BE2C (cell line): ENCODE measurements around the gene TRPM5.

Experiments
- DNase-seq: peaks from one replicate; pipeline ENCODE4 v3.0.0-alpha.2; 2020
- H3K27me3 ChIP-seq: fragments of 250-450 bp; sonication (Bioruptor Pico); 2 replicates; pipeline ENCODE4 v1.5.1; 2020; ENCODE audit warnings: mild to moderate bottlenecking
- H3K36me3 ChIP-seq: fragments of 250-450 bp; sonication (Bioruptor Pico); 2 replicates; pipeline ENCODE4 v1.5.1; 2020; ENCODE audit warnings: mild to moderate bottlenecking
- H3K4me1 ChIP-seq: fragments of 250-450 bp; sonication (Bioruptor Pico); 2 replicates; pipeline ENCODE4 v1.5.1; 2020
- H3K4me3 ChIP-seq: 2 replicates; pipeline ENCODE4 v1.5.1; 2011; ENCODE audit warnings: low read depth, low read length
- H3K9me3 ChIP-seq: fragments of 250-450 bp; sonication (Bioruptor Pico); 2 replicates; pipeline ENCODE4 v1.5.1; 2020
- TF ChIP-seq, protein P1 (sequence below): IDR thresholded peaks from 2 replicates; pipeline ENCODE4 v1.5.1; 2012; ENCODE audit warnings: mild to moderate bottlenecking, low read depth, low read length

The TRPM5 gene

GRCh38 chr11:2466069-2466801, 21.9 kb upstream of the TRPM5 start:
- no peak overlapping the region for H3K4me3 ChIP-seq
- no peaks in the 10 kb centered on the region for H3K27me3 ChIP-seq
- H3K36me3 ChIP-seq: no peaks in the 10 kb centered on the region
- no peaks in the 10 kb centered on the region for H3K4me1 ChIP-seq
- no peaks in the 10 kb centered on the region for H3K9me3 ChIP-seq
- TF ChIP-seq, protein P1, sequence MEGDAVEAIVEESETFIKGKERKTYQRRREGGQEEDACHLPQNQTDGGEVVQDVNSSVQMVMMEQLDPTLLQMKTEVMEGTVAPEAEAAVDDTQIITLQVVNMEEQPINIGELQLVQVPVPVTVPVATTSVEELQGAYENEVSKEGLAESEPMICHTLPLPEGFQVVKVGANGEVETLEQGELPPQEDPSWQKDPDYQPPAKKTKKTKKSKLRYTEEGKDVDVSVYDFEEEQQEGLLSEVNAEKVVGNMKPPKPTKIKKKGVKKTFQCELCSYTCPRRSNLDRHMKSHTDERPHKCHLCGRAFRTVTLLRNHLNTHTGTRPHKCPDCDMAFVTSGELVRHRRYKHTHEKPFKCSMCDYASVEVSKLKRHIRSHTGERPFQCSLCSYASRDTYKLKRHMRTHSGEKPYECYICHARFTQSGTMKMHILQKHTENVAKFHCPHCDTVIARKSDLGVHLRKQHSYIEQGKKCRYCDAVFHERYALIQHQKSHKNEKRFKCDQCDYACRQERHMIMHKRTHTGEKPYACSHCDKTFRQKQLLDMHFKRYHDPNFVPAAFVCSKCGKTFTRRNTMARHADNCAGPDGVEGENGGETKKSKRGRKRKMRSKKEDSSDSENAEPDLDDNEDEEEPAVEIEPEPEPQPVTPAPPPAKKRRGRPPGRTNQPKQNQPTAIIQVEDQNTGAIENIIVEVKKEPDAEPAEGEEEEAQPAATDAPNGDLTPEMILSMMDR: no peak
- no peak for DNase-seq

DNA sequence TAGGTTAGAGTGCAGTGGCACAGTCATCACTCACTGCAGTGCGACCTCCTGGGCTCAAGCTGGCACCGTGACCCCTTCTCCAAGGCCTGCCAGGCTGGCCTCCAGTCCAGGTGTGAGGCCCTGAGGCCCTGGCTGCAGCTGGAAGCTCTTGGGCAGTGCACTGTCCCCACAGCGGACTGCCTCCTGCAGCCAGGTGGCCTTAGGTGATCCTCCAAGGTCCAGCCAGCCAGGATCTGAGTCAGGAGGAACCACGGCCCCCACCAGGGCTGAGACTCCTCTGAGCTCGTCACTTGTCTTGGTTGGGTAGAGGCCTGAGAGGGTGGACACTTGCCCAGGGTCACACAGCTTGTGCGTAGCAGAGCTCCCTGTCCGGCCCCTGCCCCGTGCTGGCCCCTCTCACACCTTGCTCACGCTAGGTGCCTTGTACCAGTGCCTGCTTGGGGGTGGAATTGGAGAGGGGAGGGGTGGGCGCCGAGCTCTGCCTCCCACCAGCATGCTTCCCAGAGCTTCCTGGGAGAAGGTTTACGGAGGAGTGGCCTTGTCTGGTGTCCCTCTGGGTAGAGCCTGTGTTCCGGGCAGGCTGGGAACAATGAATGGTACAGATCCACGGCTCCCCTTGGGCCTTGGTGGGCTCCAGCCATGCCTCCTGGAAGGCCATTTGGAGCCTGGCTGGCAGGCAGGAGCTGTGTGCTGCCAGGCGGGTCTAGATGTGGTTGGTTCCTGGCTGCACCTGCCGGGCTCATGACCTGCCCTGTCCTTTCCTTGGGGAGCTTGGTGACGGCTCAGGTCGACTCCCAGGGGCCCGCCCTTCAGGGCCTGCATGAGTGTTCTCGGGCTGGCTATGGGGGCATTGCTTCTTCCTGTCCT, 21.1 kb upstream of the TRPM5 start:
- H3K4me1 ChIP-seq: no peaks in the 10 kb centered on the region
- DNase-seq: no peak
- no peaks in the 10 kb centered on the region for H3K36me3 ChIP-seq
- no peaks in the 10 kb centered on the region for H3K27me3 ChIP-seq
- TF ChIP-seq, protein P1: no peak
- H3K9me3 ChIP-seq: no peaks in the 10 kb centered on the region
- H3K4me3 ChIP-seq: no peak overlapping the region

GRCh38 chr11:2464451-2465165, 20.3 kb upstream of the TRPM5 start:
- Histone ChIP-seq H3K4me1 (no peaks in the 10 kb centered on the region), H3K36me3 (no peaks in the 10 kb centered on the region), H3K27me3 (no peaks in the 10 kb centered on the region), H3K4me3 (no peak overlapping the region), H3K9me3 (no peaks in the 10 kb centered on the region)
- TF ChIP-seq, protein P1: no peak
- no peak for DNase-seq

DNA sequence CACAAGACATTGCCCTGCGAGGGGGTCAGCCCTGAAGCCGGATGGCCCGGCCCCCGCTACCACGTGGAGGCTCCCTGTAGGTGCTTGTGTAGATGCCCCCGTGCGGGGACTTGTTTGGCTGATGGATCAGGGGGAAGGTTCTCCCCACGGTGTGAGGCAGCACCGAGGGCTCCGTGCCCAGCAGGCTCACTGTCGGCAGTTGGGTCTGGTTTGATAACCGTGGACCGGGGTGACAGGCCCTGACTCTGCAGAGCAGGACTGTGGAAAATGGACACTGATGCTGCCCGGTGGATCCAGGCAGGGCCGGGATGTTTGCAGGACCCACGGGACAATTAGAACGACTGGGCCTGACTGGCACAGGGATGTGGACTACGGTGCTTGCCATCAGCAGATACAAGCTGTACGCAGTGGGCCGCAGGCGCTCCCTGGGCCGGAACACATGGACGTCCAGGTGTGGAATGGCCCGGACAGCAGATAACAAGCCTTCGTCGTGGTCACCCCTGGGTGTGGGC, 19.5 kb upstream of the TRPM5 start:
- no peaks in the 10 kb centered on the region for H3K36me3 ChIP-seq
- H3K27me3 ChIP-seq: no peaks in the 10 kb centered on the region
- TF ChIP-seq, protein P1: no peak
- DNase-seq: no peak
- H3K9me3 ChIP-seq: no peaks in the 10 kb centered on the region
- no peak overlapping the region for H3K4me3 ChIP-seq
- no peaks in the 10 kb centered on the region for H3K4me1 ChIP-seq

- H3K4me3 ChIP-seq: no peak overlapping the region
- no peak for DNase-seq
- no peaks in the 10 kb centered on the region for H3K36me3 ChIP-seq
- H3K27me3 ChIP-seq: no peaks in the 10 kb centered on the region
- TF ChIP-seq, protein P1: no peak
- H3K4me1 ChIP-seq: no peaks in the 10 kb centered on the region
- H3K9me3 ChIP-seq: no peaks in the 10 kb centered on the region
Observed at GRCh38 chr11:2462986-2463765, 18.9 kb upstream of the TRPM5 start.
